ENCODE measurements around the gene RBBP4. TPM values are rescaled to one million over a fixed set of nuclear protein-coding genes. Genes with fewer than 3 reads are reported as not detected.

The RBBP4 gene
- total RNA-seq, 1 experiment from 2014 or later: 437 TPM

DNA sequence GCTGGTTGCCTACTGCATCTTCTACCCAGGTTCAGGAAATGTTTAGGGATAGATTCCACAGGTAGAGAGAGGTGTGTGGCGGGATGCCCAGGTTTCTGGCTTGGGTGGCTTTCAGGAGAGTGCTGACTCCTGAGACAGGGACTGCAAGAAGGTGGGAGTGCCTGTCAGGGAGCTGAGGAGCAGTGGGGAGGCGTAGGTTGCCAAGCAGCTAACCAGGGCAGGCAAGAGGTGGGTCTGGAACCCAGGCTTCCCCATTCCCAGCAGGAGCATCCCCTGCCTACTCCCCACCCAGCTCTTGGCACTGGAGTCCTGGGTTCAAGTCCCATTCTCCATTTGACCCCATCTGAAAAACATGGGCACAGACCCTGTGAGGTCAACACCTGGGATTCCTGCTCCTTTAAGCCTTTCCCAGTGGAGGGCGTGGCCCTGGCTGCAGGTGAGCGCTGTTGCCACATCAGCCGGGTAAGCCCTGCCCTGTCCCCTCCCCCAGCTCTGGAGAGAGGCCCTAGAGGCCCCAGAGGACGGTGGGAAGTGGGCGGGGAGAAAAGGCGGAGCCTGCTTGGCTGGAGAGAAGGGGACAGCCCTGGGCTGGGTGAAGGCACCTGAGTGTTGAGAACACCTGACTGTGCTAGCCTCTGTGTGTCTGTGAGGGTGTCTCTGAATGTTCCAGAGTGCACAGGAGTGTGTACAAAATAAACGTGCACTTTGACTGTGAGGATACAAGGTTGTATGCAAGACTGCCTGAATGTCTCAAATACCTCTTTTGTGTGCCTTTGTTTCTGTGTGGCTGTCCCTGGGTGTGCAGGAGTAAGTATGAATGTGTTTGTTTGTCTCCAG is 65.5 kb downstream of the RBBP4 start:
- DNase-seq: peak; percentile 51 to 59
- no peak overlapping the region for H3K4me3 ChIP-seq
- no peaks in the 10 kb centered on the region for H3K9me3 ChIP-seq (replicated peaks)
- no peaks in the 10 kb centered on the region for H3K36me3 ChIP-seq
- no peak overlapping the region for H3K27ac ChIP-seq
- 0 out of 2 replicates have a peak, but pooled peaks cover 3% of the 10 kb centered on the region for H3K27me3 ChIP-seq
- H3K4me1 ChIP-seq: peaks cover 6% of the 10 kb centered on the region; the same call in 1 of the 2 replicates

DNA sequence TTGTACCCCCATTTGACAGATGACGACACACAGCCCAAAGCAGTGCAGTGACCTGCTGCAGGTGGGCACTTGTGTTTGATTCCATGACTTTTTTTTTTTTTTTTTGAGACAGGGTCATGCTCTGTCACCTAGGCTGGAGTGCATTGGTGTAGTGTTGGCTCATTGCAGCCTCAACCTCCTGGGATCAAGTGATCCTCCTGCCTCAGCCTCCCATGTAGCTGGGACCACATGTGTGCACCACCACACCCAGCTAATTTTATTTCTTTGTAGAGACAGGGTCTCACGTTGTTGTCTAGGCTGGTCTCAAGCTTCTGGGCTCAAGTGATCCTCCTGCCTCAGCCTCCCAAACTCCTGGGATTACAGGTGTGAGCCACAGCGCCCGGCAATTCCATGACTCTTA is 66.5 kb downstream of the RBBP4 start:
- no peak overlapping the region for H3K27ac ChIP-seq
- no peaks in the 10 kb centered on the region for H3K36me3 ChIP-seq
- H3K4me1 ChIP-seq: peaks cover 6% of the 10 kb centered on the region; the same call in 1 of the 2 replicates
- 0 out of 2 replicates have a peak, but pooled peaks cover 3% of the 10 kb centered on the region for H3K27me3 ChIP-seq
- H3K9me3 ChIP-seq (replicated peaks): no peaks in the 10 kb centered on the region
- no peak overlapping the region for H3K4me3 ChIP-seq
- no peak for DNase-seq

DNA sequence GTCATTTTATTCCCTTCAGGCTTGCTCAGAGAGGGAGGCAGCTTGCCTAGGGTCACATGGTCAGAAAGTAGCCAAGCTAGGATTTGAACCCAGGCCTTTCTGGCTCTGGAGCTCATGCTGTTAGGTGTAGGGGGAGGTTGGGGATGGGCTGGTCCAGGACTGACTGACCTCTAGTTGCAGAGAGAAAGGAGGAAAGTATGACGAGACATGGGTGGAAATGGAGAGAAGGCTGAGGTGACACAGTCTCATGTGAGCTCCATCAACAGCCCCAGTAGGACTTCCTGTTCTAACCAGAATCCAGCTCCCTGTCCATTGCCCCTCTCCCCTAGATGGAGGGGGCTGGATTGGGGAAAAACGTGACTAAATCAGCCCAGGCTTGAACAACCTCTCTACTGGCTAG is 67.0 kb downstream of the RBBP4 start:
- H3K27ac ChIP-seq: no peak overlapping the region
- peaks cover 6% of the 10 kb centered on the region; the same call in 1 of the 2 replicates for H3K4me1 ChIP-seq
- 0 out of 2 replicates have a peak, but pooled peaks cover 3% of the 10 kb centered on the region for H3K27me3 ChIP-seq
- no peaks in the 10 kb centered on the region for H3K36me3 ChIP-seq
- DNase-seq: no peak
- H3K9me3 ChIP-seq (replicated peaks): no peaks in the 10 kb centered on the region
- no peak overlapping the region for H3K4me3 ChIP-seq

DNA sequence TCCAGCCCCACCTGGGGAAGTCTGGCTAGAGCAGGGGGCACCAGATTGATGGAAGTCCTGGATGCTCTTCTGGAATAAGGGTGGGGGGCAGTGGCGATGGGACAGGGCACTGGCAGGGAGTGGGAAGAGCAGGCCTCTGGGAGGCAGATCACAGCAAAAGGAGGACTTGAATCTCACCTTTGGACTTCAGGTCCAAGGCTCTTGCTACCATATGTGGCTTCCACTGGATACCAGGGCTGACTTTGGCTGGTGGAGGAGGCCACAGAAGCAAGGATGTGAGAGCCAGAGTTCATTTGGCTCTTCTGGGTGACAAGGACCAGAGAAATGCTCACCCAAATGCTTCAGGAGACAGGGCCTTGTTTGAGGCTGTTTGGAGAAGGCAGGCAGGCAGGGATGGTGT is 67.5 kb downstream of the RBBP4 start:
- Histone ChIP-seq H3K4me1 (peaks cover 6% of the 10 kb centered on the region; the same call in 1 of the 2 replicates), H3K9me3 (replicated peaks) (no peaks in the 10 kb centered on the region), H3K36me3 (no peaks in the 10 kb centered on the region), H3K4me3 (no peak overlapping the region), H3K27me3 (no peaks in the 10 kb centered on the region), H3K27ac (no peak overlapping the region)
- DNase-seq: no peak

DNA sequence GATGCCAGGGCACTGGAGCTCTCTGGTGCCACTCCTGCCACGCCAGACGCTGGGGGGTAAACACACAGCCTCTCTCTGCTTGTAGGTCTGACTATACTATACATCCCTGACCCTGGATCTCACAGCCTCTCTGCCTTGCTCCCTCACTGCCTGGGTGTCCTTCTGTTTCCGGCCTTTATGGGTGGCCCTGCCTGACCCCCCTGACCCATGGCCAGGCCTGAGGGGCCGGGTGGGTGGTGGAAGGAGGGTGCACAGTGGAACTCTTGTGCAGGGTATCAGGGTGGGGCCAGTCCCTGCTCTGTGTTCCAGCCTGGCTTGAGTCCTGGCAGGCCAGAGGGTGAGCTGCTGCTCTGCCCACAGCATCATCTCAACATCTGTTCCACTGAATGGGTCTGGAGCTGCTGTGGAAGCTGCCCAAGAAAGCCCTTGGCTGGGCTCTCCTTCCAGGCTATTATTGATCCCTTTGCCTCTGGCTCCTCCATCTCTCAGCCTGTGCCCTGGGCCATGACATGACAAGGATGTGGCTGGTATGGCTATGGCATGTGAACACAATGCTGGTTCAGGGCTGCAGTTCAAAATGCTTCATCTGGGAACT is 68.8 kb downstream of the RBBP4 start:
- peaks cover 9% of the 10 kb centered on the region; the same call in 1 of the 2 replicates for H3K4me1 ChIP-seq
- H3K9me3 ChIP-seq (replicated peaks): no peaks in the 10 kb centered on the region
- no peak overlapping the region for H3K4me3 ChIP-seq
- no peaks in the 10 kb centered on the region for H3K36me3 ChIP-seq
- H3K27ac ChIP-seq: no peak overlapping the region
- no peaks in the 10 kb centered on the region for H3K27me3 ChIP-seq
- DNase-seq: peak in 1 of 2 experiments; percentile 15

DNA sequence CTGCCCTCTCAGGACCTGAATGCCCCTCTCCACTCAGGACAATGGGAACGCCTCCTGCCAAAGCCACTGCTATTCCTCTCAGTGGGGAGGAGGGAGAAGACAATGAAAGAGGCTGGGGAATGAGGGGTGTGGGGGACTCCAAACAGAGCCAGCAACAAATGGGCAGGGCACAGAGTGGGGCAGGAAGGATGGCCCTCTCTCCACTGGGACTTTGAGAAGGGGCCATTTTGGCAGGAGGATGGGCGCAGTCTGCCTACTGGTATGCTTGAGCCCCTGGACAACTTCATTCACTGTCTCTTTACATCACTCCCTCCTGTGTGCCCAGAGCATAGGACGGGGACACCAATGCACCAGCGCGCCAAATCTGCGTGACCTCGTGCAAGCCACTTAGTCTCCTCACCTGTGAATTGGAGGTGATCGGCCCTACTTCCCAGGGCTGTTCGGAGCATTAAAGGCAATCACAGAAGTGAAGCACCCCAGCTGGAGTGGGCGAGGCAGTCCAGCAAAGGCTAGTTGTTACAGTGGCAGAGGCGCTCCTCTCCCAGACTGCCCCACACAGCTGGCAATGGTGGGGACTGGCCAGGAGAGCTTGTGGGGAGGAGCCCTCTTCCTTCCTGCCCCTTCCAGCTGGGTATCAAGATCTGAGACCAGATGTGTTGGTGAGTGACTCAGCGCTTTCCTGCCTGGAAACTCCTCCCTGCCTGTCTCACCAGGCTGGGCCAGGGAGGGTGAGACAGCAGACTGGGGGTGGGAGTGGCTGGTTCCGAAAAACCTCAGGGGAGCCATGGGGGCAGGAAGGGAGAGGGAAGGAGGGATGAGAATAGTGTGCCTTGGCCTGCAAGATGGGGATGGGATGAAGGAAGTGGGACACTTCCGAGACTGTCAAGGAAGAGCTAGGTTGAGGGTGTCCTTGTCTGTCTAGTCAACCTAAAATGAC is 73.9 kb downstream of the RBBP4 start:
- no peak overlapping the region for H3K4me3 ChIP-seq
- DNase-seq: peak; percentile 79

DNA sequence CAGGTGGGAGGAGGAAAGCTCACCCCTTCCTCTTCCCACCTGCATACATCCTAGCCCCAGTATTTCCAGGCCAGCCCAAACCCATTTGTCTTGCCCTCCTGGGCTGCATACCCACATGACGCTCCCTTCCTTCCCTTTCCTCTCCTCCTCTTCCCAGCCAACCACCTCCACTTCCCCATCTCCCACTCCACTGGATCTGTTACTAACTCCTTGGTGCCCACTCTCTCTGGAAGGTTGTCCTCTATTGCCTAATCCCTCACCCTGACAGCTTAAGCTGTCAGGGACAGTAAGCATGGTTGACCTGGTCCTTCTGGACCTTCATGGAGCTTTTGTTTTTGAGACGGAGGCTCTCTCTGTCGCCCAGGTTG is 74.6 kb downstream of the RBBP4 start:
- DNase-seq: no peak
- Histone ChIP-seq H3K27me3 (no peaks in the 10 kb centered on the region), H3K4me1 (peaks cover 23% of the 10 kb centered on the region), H3K4me3 (no peak overlapping the region), H3K9me3 (replicated peaks) (no peaks in the 10 kb centered on the region), H3K27ac (no peak overlapping the region), H3K36me3 (no peaks in the 10 kb centered on the region)

More for the DNA sequence above, 73.9 kb downstream of the RBBP4 start:
- Histone ChIP-seq H3K27ac (no peak overlapping the region), H3K27me3 (no peaks in the 10 kb centered on the region), H3K36me3 (no peaks in the 10 kb centered on the region), H3K9me3 (replicated peaks) (no peaks in the 10 kb centered on the region), H3K4me1 (peaks cover 18% of the 10 kb centered on the region)

DNA sequence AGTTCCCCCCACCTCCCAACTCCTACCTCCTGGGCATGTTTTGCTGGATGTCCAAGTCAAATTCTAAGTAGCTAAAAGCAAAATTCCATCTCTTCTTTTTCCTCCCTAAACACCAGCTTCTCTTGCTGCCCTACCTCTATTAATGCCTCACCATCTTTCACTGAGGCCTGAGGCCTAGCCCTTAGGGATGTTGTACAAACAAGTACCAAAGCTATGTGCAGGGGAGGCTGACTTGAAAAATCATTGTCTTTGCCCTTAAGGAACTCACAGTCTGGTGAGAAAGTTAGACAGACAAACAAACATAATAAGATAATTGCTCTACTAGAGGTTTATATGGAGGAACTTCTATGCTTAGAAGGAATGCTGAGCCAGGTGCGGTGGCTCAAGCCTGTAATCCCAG is 76.9 kb downstream of the RBBP4 start:
- Histone ChIP-seq H3K4me3 (no peak overlapping the region), H3K27me3 (no peaks in the 10 kb centered on the region)

DNA sequence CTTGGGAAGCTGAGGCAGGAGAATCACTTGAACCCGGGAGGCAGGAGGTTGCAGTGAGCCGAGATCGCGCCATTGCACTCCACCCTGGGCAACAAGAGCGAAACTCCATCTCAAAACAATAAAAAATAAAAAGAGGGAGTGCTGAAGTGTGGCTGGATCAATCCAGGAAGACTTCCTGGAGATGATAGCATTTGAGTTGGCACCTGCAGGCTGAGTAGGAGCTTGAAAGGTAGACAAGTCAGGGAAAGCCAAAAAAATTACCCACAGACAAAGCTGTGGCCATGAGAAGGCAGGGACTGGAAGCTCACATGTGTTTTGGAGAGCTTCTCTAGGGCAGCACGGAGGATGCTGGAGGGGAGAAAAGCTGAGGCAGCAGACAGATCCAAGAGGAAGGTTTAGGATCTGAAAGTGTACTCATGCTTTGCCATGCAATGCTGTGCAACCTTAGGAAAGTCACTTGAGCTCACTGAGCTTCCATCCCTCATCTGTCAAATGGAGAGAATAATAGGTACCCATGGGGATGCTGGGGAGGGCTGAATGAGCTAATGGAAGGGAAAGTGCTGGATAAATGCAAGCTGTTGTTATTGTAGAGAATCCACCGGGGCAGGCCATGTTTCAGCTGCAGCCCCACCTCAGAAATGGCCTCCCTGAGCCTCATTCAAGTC is 77.5 kb downstream of the RBBP4 start:
- H3K27ac ChIP-seq: no peak overlapping the region
- no peak for DNase-seq
- H3K4me1 ChIP-seq: peaks cover 28% of the 10 kb centered on the region
- no peak overlapping the region for H3K4me3 ChIP-seq
- no peaks in the 10 kb centered on the region for H3K36me3 ChIP-seq
- no peaks in the 10 kb centered on the region for H3K27me3 ChIP-seq
- no peaks in the 10 kb centered on the region for H3K9me3 ChIP-seq (replicated peaks)

More for the DNA sequence above, 76.9 kb downstream of the RBBP4 start:
- H3K9me3 ChIP-seq (replicated peaks): no peaks in the 10 kb centered on the region
- DNase-seq: no peak
- no peaks in the 10 kb centered on the region for H3K36me3 ChIP-seq
- H3K4me1 ChIP-seq: peaks cover 23% of the 10 kb centered on the region
- H3K27ac ChIP-seq: no peak overlapping the region

DNA sequence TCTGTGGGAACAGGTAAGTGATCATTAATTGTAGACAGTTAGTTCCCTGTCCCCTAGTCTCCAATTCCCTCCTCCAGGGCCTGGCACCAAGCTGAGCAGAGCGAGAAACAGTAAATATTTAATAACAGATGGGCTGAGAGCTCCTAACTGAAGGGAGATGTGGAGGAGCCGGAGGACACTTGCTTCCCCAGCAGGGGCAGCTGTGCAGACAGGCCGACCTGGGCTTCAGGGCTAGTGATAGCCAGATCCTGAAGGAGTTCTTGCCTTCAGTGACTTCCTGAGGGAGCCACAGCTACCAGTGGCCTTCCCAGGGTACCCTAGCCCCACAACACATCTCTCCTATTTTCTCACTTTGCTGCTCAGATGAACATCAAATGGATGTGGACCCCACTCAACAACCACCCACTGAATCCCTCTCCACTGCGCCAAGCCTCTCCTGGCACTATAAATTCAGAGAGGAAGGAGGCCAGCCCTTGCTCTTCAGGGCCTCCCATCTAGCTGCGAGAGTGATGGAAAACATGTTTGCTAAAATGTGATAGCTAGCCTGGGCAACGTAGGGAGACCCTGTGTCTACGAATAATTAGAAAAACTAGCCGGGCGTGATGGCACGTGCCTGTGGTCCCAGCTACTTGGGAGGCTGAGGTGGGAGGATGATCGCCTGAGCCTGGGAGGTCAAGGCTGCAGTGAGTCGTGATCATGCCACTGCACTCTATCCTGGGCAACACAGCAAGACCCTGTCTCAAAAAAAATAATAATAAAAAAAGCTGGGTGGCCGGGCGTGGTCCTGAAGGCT is 78.4 kb downstream of the RBBP4 start:
- Histone ChIP-seq H3K4me1 (peaks cover 37% of the 10 kb centered on the region), H3K27me3 (no peaks in the 10 kb centered on the region), H3K9me3 (replicated peaks) (no peaks in the 10 kb centered on the region), H3K27ac (no peak overlapping the region), H3K4me3 (no peak overlapping the region), H3K36me3 (no peaks in the 10 kb centered on the region)
- DNase-seq: no peak

DNA sequence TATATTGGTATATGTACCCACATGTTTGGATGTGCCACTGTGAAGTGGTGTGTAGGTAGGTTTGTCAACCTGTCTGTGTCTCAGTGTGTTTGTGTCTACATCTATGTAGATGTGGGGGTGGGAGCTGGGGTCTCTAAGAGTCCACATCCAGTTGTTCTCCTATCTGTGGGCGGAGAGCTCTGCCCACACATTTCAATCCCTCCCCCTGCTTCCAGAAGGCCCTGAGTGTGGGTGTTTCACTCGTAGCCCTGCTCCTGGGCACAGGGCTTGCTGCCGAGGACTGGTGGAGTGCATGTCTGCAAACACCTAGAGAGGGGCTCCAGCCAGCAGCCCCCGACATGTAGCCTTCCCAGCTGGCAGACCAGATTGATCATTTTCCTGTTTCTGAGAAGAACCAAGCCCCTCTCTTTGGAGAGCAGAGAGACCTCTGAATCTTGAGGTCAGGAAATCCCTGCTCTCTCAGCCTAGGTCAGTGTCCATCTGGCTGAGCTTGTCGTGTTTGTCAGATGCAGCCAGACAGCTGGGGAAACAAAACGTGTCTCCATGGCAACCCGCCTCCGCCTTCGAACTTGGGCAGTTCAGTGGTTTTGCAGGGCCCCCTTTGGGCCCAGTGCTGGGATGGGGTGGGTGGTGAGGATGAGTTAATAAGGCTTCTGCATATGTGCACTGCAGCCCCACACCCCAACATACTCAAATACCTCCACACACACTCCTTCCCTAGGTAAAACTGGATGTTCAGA is 82.7 kb downstream of the RBBP4 start:
- peak overlapping the region; percentile 24 for H3K27ac ChIP-seq
- H3K9me3 ChIP-seq (replicated peaks): no peaks in the 10 kb centered on the region
- peaks cover 33% of the 10 kb centered on the region for H3K4me1 ChIP-seq
- peak; percentile 93 to 94 for DNase-seq
- no peaks in the 10 kb centered on the region for H3K36me3 ChIP-seq
- no peaks in the 10 kb centered on the region for H3K27me3 ChIP-seq
- peak overlapping the region; percentile 2; the same call in 1 of the 2 replicates for H3K4me3 ChIP-seq
